NOMO-1 treated with dmso at 0.1 percent for 144 hours (cell line): ENCODE results near the gene RPS5.
"Not testable (repeated sequence)": the region's sequence is repeated elsewhere in the genome, so short reads cannot be mapped to it uniquely, and the experiment has no call there.

ENCODE experiments used
- DNase-seq: peaks from one replicate; lab custom pipeline; 2025; ENCODE audit not compliant: unreplicated experiment; lab: John Stamatoyannopoulos, UW

RPS5 gene

DNA sequence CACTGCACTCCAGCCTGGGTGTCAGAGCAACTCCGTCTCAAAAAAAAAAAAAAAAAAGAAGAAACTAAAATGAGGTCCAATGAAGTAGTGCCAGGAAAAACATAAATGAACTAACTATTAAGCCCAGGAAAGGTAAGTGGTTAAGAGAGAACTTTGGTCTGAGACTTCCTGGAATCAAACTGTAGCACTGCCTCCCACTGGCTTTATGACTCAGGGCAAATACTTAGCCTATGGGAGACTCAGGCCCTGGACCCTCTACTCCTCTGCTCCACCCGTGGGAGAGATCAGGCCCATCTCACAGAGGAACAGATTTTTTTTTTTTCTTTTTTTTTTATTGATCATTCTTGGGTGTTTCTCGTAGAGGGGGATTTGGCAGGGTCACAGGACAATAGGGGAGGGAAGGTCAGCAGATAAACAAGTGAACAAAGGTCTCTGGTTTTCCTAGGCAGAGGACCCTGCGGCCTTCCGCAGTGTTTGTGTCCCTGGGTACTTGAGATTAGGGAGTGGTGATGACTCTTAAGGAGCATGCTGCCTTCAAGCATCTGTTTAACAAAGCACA, 16.9 kb downstream of the RPS5 start:
- DNase-seq = not testable (repeated sequence)

DNA sequence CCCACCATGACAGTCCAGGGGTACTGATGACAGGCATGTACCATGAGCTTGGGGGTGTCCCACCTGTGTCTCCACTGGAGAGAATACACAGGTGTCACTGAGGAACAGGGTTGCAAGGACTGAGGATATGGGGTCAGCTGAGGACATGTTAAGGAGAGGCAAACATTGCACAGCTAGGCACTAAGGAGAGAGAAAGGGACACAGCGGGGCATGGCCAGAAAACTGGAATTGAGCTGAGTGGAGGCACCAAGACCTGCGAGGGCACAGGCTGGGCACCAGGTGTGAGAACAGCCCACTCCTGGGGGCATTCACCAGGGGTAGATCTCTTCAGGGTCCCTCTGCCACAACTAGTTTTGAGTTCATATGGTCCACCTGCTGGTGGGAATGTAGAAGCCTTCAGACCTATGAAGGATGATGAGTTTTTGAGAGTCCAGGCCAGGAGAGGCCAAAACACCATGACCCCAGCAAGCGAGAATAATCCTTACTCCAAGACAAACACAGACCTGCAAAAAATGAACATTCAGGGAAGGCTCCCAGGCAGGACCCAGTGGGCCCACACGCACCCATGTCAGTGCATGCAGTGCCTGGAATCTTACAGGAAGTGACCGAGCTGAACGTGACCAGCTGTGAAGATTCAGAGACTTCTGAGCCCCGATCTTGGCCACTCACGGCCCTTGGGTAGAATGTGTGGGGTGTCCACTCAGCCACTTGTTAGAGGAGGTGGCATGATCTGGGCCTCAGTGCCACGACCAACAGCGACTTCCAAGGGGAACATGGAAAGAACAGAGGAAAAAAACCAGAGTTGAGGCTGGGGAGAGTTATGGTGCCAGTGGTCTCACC, 20.0 kb downstream of the RPS5 start:
- DNase-seq = no peak

DNA sequence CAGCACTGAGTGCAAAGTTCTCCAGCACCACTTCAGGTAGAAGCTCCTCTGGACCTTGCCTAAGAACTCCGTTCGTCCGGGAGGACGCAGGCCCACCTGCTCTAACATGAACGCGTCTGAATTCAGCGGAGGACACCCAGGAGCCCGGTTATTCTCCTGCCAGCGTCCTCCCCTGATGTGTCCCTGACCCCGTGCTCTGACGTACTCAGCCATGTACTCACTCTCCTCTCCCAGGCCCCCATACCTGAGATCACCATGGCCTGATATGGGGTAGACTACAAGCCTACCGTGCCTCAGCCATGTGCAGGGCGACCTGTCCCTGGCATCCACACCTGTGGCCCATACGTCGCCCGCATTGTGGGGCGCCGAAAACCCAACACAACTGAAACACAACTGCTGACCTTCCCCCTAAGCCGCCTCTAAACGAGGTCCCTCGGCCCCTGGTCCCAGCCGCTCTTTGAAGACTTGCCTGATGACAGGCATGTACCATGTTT, 20.6 kb downstream of the RPS5 start:
- DNase-seq = no peak

DNA sequence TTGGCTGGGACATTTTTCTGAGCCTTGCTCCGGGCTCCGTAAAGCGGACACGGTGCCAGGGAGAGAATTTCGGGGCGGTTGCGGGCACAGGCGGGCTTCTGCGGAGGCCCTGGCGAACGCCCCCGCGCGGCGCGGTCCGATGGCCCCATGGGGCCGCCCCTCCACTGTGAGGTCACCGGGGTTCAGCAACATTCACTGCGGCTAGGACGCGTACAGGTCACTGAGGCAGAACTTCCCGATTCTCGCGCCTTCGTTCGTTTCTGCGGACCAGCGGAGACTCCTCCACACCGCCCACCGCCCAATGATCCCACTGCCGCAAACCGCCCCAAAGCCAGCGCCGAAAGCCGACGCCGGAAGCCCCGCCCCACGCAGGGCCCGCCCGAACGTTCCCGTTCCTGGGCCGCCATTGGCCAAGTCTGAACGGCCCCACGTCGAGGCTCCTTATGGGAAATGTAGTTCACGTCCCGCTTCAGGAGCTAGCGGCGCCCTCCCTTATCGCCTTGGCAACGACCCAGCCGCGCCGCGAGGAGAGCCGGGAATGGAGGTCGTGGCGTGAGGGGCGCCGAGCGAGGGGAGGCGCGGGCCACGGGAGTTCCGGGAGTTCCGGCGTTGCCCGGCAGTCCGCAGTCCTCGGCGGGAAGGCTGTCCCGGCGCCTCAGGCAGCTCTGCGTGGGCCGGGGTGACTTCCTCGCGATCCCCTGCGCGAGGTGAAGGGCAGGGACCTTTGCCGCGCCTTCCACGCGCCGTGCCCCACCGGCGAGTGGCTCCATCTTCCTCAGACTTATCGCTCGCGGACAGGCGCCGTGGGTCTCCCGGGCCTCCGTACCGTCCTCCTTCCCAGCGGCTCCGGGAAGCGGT, 21.3 kb downstream of the RPS5 start, which contains the start of gene ZNF584:
TSS of gene ZNF584 (plus strand) at position 498 of the 858 bp plus-strand sequence. CDS start 499 bp downstream, outside the sequence.
- DNase-seq = peak; percentile 98

DNA sequence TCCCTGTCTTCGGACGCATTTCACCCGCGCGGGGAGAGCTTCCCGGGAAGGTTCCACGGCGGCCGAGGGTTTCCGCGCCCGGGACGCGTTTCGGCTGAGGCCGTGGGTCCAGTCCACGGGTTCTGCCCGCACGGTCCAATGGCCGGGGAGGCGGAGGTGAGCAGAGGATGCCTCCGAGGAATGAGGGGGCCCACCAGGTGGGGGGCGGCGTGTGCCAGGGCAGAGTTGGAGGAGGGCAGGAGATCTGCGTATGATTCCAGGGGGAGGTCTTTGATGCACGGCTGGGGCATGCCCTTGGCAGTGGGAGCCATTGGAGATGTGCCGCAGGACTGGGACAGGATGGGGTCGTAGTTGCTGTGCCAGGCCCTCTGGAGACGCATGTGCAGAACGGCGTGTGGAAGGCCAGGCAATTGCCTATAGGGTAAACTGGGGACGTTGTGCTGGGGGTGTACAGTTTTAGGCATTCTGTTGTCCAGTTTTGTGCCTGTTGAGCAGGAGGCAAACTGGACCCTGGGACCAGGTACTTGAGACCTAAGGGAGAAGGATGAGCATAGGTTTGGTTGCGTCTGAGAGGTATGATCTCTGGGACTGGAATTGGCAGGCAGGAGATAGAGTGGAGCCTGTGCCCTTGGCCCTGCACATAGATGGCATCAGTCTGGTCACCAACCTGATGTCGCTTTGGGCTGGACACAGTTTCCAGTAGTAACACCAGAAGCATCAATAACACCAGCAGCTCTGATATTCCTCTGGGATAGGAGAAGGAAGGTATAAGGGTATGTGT, 22.1 kb downstream of the RPS5 start:
- no peak for DNase-seq

DNA sequence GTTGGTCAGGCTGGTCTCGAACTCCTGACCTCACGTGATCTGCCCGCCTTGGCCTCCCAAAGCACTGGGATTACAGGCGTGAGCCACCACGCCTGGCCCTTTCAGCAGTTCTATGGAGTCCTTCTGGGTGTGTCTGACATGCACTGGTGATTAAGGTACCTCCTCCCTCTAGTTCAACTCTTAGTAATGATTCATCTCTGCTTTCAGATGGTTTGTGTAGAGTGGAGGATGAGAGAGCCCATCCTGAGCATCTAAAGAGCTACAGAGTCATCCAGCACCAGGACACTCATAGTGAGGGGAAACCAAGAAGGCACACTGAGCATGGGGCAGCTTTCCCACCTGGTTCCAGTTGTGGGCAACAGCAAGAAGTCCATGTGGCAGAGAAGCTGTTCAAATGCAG, 29.5 kb downstream of the RPS5 start:
- no peak for DNase-seq

DNA sequence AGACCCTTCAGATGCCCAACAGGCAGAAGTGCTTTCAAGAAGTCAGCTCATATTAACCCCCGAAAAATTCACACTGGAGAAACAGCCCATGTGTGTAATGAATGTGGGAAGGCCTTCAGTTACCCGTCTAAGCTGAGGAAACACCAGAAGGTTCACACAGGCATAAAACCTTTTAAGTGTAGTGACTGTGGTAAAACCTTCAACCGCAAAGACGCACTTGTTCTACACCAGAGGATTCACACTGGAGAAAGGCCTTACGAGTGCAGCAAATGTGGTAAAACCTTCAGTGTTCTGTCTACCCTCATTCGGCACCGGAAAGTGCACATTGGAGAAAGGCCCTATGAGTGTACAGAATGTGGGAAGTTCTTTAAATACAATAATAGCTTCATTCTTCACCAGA, 30.0 kb downstream of the RPS5 start:
- no peak for DNase-seq

DNA sequence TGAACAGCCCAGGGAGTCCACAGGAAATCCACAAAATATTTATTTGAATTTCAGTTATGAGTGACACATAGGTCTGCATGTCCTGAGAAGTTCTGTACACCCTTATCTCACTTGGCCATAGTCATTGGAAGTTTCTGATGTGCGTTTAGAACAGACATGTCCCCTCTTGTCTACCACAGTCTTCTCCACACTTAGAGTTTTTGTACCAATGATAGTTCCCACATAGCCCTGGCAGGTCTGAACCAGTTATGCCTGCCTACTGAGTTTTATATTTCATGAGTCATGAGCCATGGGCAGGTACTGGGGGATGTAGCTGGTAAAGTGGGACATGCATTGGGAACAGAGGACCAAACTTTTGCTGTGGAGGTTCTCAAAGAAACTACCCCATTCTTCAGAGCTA, 41.5 kb downstream of the RPS5 start:
- no peak for DNase-seq

DNA sequence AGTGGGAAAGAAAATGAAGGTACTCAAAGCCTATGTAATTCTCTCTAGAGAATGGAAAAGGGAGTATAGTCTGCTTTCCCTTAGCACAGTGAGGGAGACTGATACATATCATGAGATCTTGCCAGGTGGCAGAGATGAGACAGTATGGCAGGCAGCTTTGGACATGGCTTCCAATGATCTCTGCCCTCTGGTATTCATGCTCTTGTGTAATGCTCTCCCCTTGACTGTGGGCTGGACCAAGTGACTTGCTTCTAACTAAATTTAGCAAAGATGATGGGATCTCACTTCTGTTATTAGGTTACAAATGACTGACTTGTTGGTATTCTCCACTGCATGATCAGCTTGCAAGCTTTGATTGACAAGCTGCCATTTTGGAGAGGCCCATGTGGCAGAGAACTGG, 42.7 kb downstream of the RPS5 start:
- DNase-seq = no peak

DNA sequence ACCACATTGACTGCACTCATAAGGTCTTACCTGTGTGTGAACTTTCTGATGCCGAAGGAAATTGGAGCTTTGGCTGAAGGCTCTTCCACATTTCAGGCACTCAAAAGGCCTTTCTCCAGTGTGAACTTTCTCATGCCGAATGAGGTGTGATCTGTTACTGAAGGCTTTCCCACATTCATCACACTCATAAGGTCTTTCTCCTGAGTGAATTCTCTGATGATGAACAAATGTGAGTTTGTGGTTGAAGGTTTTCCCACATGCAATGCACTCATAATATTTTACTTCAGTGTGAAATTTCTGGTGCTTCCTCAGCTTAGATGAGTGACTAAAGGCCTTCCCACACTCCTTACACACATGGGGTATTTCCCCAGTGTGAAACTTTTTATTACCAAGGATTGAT, 47.1 kb downstream of the RPS5 start:
- DNase-seq = no peak

DNA sequence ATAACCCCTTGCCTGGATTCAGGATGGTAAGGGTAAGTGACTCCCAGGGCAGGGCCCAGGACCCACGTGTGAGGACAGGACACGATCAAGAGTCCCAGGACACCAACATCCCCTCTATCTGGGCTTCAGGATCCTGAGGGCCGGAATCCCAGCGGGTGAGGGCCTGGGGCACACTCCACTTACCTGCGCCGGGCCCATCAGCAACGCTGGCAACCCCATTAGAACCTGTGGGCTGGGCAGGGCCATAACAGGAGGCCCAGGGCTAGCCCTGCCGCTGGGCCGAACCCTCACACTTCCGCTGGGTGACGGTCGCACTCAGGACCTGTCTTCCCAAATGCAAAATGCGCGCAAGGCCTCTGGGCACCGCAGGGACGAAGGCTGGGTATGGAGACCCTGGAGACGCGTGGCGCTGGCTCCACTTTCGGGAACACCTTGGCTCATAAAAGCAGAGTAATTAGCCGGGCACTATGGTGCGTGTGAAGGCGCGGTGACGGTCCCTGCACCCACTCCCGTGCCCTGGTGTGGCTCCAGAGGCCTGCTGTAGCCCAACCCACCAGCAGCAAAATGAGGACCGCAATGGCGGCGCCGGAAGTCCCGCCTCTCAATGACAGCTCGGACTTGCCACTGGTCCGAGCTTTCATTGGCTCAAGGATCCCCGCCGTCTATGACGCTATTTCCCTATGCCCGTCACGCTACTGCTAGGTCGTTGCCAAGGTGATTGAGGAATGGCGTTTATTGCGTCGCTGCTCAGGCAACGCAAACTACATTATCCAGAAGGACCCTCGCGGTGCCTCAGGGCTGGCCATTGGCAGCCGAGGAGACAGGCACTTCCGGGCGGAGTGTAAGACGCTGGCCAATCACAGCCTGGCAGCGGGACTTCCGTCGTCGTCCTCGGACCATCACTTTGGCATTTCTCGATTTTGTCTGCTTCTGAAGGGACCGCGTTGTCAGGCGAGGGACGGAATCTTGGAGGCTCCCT, 52.8 kb downstream of the RPS5 start, which contains the start of gene ZNF132:
TSS of gene ZNF132 (minus strand) at position 578 of the 979 bp plus-strand sequence. CDS start at position 246, 332 bp downstream.
- peak; percentile 95 for DNase-seq

DNA sequence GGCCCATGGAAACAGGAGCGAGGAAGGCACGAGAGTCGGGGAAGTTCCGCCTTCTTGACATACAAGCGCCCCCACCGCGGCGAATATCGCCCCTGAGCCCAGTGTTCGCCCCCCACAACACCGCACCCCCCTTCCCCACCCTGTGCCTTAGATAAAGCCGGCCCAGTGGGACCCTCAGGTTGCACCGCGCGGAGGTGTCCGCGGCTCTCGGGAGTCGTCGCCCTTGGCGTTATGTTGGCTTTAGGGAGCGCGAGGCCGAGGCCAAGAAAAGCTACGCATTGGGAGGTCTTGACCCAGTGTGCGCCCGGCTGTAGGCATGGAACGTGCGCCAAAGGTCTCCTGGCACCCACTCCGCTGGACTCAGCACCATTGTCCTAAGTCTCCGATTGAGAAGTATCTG, 53.5 kb downstream of the RPS5 start:
- no peak for DNase-seq

DNA sequence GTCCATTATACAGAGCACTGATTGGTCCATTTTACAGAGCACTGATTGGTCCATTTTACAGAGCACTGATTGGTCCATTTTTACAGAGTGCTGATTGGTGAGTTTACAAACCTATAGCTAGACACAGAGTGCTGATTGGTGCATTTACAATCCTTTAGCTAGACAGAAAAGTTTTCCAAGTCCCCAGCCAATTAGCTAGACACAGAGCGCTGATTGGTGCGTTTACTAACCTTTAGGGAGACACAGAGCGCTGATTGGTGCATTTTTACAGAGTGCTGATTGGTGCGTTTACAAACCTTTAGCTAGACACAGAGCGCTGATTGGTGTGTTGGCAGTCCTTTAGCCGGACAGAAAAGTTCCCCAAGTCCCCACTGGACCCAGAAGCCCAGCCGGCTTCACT, 55.9 kb downstream of the RPS5 start:
- DNase-seq = not testable (repeated sequence)
